ENCODE results near the gene SIX1.

GRCh38 chr14:60599727-60600126, 49.5 kb downstream of the SIX1 start:
- TF ChIP-seq CTCF (IDR thresholded peaks at IDR 0.05; ENCODE audit: insufficient read depth, low read depth, low read length) (no peak), EZH2 (IDR thresholded peaks at IDR 0.05; ENCODE audit: insufficient read depth, low read length) (no peak)

All from astrocyte (in vitro differentiated cells and primary cell).